ENCODE measurements around the gene TCHH. TPM values are rescaled to one million over a fixed set of nuclear protein-coding genes. Genes with fewer than 3 reads are reported as not detected.

The TCHH gene
- total RNA-seq, 4 donors from 2014 or later: 0.13 to 5.8 (median 0.46) TPM

DNA sequence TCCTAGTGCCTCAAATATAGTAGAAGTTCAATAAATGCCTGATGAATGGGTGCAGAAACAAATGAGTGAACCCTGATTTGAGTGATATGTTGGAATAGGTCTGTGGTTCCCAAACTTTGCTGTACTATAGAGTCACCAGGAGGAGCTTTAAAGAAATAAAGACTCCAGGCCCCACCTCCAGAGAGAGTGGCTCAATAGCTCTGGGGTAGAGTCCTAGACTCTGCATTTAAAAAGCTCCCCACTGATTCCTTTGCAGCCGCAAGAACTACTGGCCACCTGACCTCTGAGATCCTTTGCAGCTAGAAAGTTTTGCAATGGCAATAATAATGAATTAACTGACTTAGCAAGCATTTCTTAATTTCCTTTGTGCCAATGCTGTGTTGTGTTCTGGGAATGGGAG is 47.3 kb downstream of the TCHH start:
- H3K27ac ChIP-seq: no peak overlapping the region
- DNase-seq: no peak
- no peaks in the 10 kb centered on the region for H3K9me3 ChIP-seq
- no peaks in the 10 kb centered on the region for H3K4me1 ChIP-seq
- H3K36me3 ChIP-seq: no peaks in the 10 kb centered on the region
- no peak overlapping the region for H3K4me3 ChIP-seq
- H3K27me3 ChIP-seq: no peaks in the 10 kb centered on the region
- TF ChIP-seq CTCF (IDR thresholded peaks at IDR 0.05) (no peak), POLR2A (IDR thresholded peaks at IDR 0.05) (no peak)

DNA sequence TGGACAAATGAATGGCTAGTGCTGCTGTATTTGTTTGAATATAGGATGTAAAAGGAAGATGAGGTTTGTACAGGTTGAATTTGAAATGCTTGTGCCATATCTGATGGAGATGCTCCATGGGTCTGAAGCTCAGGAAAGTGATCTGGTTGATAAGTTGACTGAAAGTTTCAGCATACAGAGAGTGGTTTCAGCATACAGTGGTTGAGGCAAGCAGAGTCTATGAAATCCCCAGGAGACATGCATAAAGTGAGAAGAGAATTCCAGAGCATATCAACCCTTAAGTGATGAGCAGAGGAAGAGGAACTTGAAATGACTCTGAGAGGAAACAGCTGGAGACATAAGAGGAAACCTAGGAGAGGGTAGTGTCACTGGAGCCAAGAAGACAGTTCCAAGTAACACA is 48.1 kb downstream of the TCHH start:
- Histone ChIP-seq H3K36me3 (no peaks in the 10 kb centered on the region), H3K9me3 (no peaks in the 10 kb centered on the region), H3K27ac (no peak overlapping the region), H3K4me1 (no peaks in the 10 kb centered on the region), H3K27me3 (no peaks in the 10 kb centered on the region), H3K4me3 (no peak overlapping the region)
- TF ChIP-seq POLR2A (IDR thresholded peaks at IDR 0.05) (no peak), CTCF (IDR thresholded peaks at IDR 0.05) (no peak)
- DNase-seq: no peak

DNA sequence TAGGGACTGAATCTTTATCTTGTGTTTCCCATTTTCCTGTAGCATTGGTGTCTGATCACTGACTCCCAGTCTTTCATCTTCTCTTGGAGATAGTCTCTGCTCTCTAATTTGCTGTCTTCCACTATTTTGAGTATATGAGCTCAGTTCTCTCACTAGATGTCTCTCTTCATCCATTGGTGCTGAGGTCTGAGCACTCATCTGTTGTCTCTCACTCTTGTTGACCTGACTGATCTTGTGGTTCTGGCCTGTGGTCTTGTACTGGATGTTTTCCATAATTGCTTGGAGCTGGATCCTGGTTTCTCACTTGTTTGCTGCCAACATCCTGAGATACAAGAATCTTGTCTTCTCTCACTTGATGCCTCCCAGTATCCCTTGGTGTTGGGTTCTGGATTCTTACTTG is 53.3 kb downstream of the TCHH start:
- Histone ChIP-seq H3K27me3 (no peaks in the 10 kb centered on the region), H3K4me1 (no peaks in the 10 kb centered on the region), H3K4me3 (no peak overlapping the region), H3K36me3 (no peaks in the 10 kb centered on the region), H3K27ac (no peak overlapping the region), H3K9me3 (no peaks in the 10 kb centered on the region)
- no peak for DNase-seq
- no peak for TF ChIP-seq CTCF (IDR thresholded peaks at IDR 0.05)
- TF ChIP-seq POLR2A (IDR thresholded peaks at IDR 0.05): no peak

Small RNA genes within 50 kb of the gene (small RNA-seq; reads per million reads assigned to genes)
- gene SPTLC1P4: 0 reads per million in 2 donors

Other genes with a start within 250 kb of the TCHH start
- gene THEM4, start 205.9 kb downstream of the TCHH start, total RNA-seq: 10 to 100 TPM in 3 of 4 donors, 1 to 10 TPM in 1; 9.1 to 45.2 (median 14.6) TPM
- 100 to 1,000 TPM in 3 of 4 donors, 10 to 100 TPM in 1; 90.0 to 223 (median 154) TPM for gene S100A10, start 121.6 kb downstream of the TCHH start, total RNA-seq
- 10 to 100 TPM; 33.3 to 75.1 (median 72.0) TPM for gene S100A11, start 78.4 kb downstream of the TCHH start, total RNA-seq
- gene TCHHL1, start 26.4 kb downstream of the TCHH start, total RNA-seq: not detected
- not detected for gene RPTN, start 43.8 kb upstream of the TCHH start, total RNA-seq
- not detected for gene HRNR, start 108.7 kb upstream of the TCHH start, total RNA-seq
- gene FLG, start 209.8 kb upstream of the TCHH start, total RNA-seq: under 1 TPM; under 0.01 to 0.83 (median 0.23) TPM
- 1 to 10 TPM in 1 of 4 donors, under 1 TPM in 3; 0.13 to 1.7 (median 0.23) TPM for gene FLG2, start 244.6 kb upstream of the TCHH start, total RNA-seq

Data from Peyer's patch (tissue), 4 donors.